Transverse colon (tissue), 4 donors: ENCODE data around the gene GSG1L. TPM values are rescaled to one million over a fixed set of nuclear protein-coding genes. Genes with fewer than 3 reads are reported as not detected.

Experiments
- DNase-seq: peaks from one replicate; pipeline ENCODE4 v3.0.0-alpha.2; 2019
- H3K27ac ChIP-seq, 4 donors: fragments of 200-600 bp; sonication (generic); 2 replicates each; pipeline ENCODE4 v1.5.1; 2016 to 2018; ENCODE audit warnings: inconsistent platforms in 4 of 4
- H3K27me3 ChIP-seq: fragments of 200-600 bp; sonication (generic); 2 replicates; pipeline ENCODE4 v1.5.1; 2017; ENCODE audit warnings: inconsistent platforms
- H3K36me3 ChIP-seq, 4 donors: fragments of 200-600 bp; sonication (generic); 2 replicates each; pipeline ENCODE4 v1.5.1; 2017 to 2019; ENCODE audit warnings: inconsistent platforms in 4 of 4
- H3K4me1 ChIP-seq, 4 donors: fragments of 200-600 bp; sonication (generic); 2 replicates each; pipeline ENCODE4 v1.5.1; 2017 to 2020; ENCODE audit warnings: inconsistent platforms in 4 of 4
- H3K4me3 ChIP-seq, 4 donors: fragments of 200-600 bp; sonication (generic); 1 replicate in 1 of 4; 2 replicates in 3 of 4; pipeline versions ENCODE4 v1.5.1 to v1.6.1; 2017 to 2019; ENCODE audit warnings: inconsistent platforms in 4 of 4
- H3K9me3 ChIP-seq, 2 donors: fragments of 200-600 bp; sonication (generic); 2 replicates each; pipeline ENCODE4 v1.5.1; 2017 to 2019; ENCODE audit warnings: inconsistent platforms in 2 of 2
- CTCF ChIP-seq, 5 experiments: fragments of 200-600 bp in 3 of 5; fragments of 450-650 bp in 2 of 5; sonication (generic) in 3 of 5; IDR thresholded peaks; 1 replicate in 2 of 5; 2 replicates in 3 of 5; pipeline ENCODE4 v1.5.1; 2016 to 2017; ENCODE audit warnings: antibody characterized with exemption in 5 of 5, inconsistent platforms in 3 of 5, mild to moderate bottlenecking in 2 of 5, moderate library complexity in 1 of 5
- EP300 ChIP-seq: sonication (generic); formaldehyde crosslinking; IDR thresholded peaks from one replicate; pipeline ENCODE4 v1.6.1; 2017; ENCODE audit warnings: antibody characterized with exemption, low read depth
- POLR2A ChIP-seq: fragments of 450-650 bp; IDR thresholded peaks from one replicate; pipeline ENCODE4 v1.6.1; 2016; ENCODE audit warnings: antibody characterized with exemption, mild to moderate bottlenecking, moderate library complexity
- POLR2AphosphoS5 ChIP-seq, 3 donors: sonication (generic); formaldehyde crosslinking; IDR thresholded peaks; one replicate each; pipeline ENCODE4 v1.6.1; 2016; ENCODE audit warnings: antibody characterized with exemption in 3 of 3
- WGBS, 2 donors: methylation state at CpG; one replicate each; pipeline ENCODE4 v1.1.5; 2018; ENCODE audit warnings: low coverage in 1 of 2; 5-methylcytosine and 5-hydroxymethylcytosine counted together
- in situ Hi-C, 4 donors: fragments of 200-750 bp; cut with MboI; loops; one replicate each; pipeline versions ENCODE4 v1.15.0 to v1.15.1; 2017; ENCODE audit warnings: low sequenced_read_pairs in 3 of 4, low pct_ligation_motif_present in 1 of 4, low pct_unique_long_range_greater_than_20kb in 1 of 4
- intact Hi-C: fragments of 100-400 bp; cut with DNase I; formaldehyde crosslinking; loops from one replicate; pipeline ENCODE4 v1.15.1; 2023; ENCODE audit warnings: low total_unique reads
- total RNA-seq, 4 donors: library from RNA; depleted of rRNA; stranded (reverse); fragments of >200 nt; gene quantifications; one replicate each; pipeline ENCODE4 v1.1.0, GENCODE V29; 2016

GSG1L gene
- total RNA-seq, 4 donors from 2014 or later, result not detected

- TF ChIP-seq CTCF (IDR thresholded peaks at IDR 0.05), result no peak
- no peak for TF ChIP-seq EP300
- no peak for TF ChIP-seq POLR2AphosphoS5 (IDR thresholded peaks at IDR 0.05)
- TF ChIP-seq POLR2A, result no peak
- peaks cover 3 to 5% of the 10 kb centered on the region in 2 donors for H3K9me3 ChIP-seq
- intact Hi-C loops (no loop called here), in situ Hi-C loops (no loop called here)
- no peaks in the 10 kb centered on the region for H3K4me1 ChIP-seq
- no peaks in the 10 kb centered on the region for H3K27me3 ChIP-seq
- DNase-seq, result no peak
- H3K4me3 ChIP-seq, result no peak overlapping the region
- WGBS, 2 donors, result 92% methylated on average over 12 of the region's 12 CpGs; no CpG with 5 or more reads in 1 of the 2 donors
- H3K36me3 ChIP-seq, result no peaks in the 10 kb centered on the region
- no peak overlapping the region for H3K27ac ChIP-seq
Observed at GRCh38 chr16:27828671-27829070, 234.8 kb downstream of the GSG1L start.

- 71% methylated on average over 3 of the region's 3 CpGs for WGBS, 2 donors
- TF ChIP-seq CTCF (IDR thresholded peaks at IDR 0.05), result no peak
- TF ChIP-seq EP300, result no peak
- no peak for TF ChIP-seq POLR2AphosphoS5 (IDR thresholded peaks at IDR 0.05)
- TF ChIP-seq POLR2A, result no peak
- intact Hi-C loops (no loop called here), in situ Hi-C loops (no loop called here)
- H3K4me1 ChIP-seq, result no peaks in the 10 kb centered on the region
- H3K9me3 ChIP-seq, result peaks cover 0 to 5% of the 10 kb centered on the region in 2 donors
- DNase-seq, result no peak
- H3K4me3 ChIP-seq, result no peak overlapping the region
- H3K27ac ChIP-seq, result no peak overlapping the region
- H3K36me3 ChIP-seq, result no peaks in the 10 kb centered on the region
- H3K27me3 ChIP-seq, result peaks cover 3% of the 10 kb centered on the region
Observed at GRCh38 chr16:27827765-27828164, 235.7 kb downstream of the GSG1L start.

- no peaks in the 10 kb centered on the region for H3K36me3 ChIP-seq
- H3K9me3 ChIP-seq, result peaks cover 0 to 5% of the 10 kb centered on the region in 2 donors
- in situ Hi-C loops, result no loop called here
- H3K4me3 ChIP-seq, result no peak overlapping the region
- peaks cover 3% of the 10 kb centered on the region for H3K27me3 ChIP-seq
- intact Hi-C loops, result no loop called here
- no peak for TF ChIP-seq EP300
- TF ChIP-seq POLR2AphosphoS5 (IDR thresholded peaks at IDR 0.05), result no peak
- no peak for TF ChIP-seq POLR2A
- no peak for TF ChIP-seq CTCF (IDR thresholded peaks at IDR 0.05)
- no peak for DNase-seq
- H3K4me1 ChIP-seq, result no peaks in the 10 kb centered on the region
- no peak overlapping the region for H3K27ac ChIP-seq
- 78% methylated on average over 2 of the region's 2 CpGs; no CpG with 5 or more reads in 1 of the 2 donors for whole genome bisulfite sequencing, 2 donors
Observed at GRCh38 chr16:27826893-27827289, 236.6 kb downstream of the GSG1L start.

GRCh38 chr16:27826081-27826892, 237.2 kb downstream of the GSG1L start:
- intact Hi-C loops (no loop called here), in situ Hi-C loops (no loop called here)
- H3K4me3 ChIP-seq, result no peak overlapping the region
- H3K27ac ChIP-seq, result no peak overlapping the region
- H3K36me3 ChIP-seq, result no peaks in the 10 kb centered on the region
- H3K4me1 ChIP-seq, result no peaks in the 10 kb centered on the region
- peaks cover 0 to 5% of the 10 kb centered on the region in 2 donors for H3K9me3 ChIP-seq
- DNase-seq, result no peak
- WGBS, 2 donors, result 77 to 93% methylated on average over 3 to 12 of the region's 12 CpGs
- TF ChIP-seq EP300 (no peak), POLR2A (no peak), CTCF (IDR thresholded peaks at IDR 0.05) (no peak), POLR2AphosphoS5 (IDR thresholded peaks at IDR 0.05) (no peak)
- peaks cover 3% of the 10 kb centered on the region for H3K27me3 ChIP-seq
